ENCODE results near the gene PACSIN2.
"Not testable (repeated sequence)": the region's sequence is repeated elsewhere in the genome, so short reads cannot be mapped to it uniquely, and the experiment has no call there.

PACSIN2 gene

DNA sequence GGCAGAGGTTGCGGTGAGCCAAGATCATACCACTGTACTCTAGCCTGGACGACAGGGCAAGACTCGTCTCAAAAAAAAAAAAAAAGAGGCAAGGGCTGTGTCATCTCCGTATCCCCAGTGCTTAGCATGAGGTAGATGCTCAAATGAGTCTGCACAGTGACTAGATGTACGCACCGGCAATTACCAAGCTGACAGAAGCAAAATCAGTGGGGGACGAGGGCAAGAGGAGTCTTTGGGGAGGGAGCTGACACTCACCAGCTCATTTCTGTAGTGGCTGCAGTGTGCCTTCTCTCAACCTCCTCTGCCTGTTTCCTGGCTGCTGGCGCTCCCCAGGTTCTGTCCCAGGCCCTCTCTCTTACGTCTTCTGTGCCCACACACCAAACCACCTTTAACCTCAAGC is 69.9 kb downstream of the PACSIN2 start:
- DNase-seq: no peak

DNA sequence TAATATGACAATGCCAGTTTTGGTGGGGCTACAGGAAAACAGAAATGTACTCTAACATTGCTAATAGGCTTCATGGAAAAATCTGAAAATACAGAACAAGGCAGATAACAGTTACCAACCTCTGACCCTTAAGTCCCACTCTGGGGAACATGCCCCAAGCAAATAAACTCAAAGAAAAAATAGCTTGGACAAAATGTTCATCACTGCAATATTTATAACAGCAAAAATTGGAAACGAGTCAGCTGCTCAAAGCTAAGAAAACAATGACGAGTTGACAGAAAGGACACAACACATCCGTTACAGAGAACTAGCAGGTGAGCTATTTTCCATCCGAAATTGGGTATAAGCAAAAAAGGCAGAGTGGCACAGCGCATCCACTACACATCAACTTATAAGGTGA is 70.5 kb downstream of the PACSIN2 start:
- DNase-seq: no peak

- no peak for DNase-seq
These were observed 71.0 kb downstream of the PACSIN2 start for GRCh38 chr22:42943981-42944380.

- no peak for DNase-seq
These were observed 72.6 kb downstream of the PACSIN2 start for GRCh38 chr22:42942351-42942750.

DNA sequence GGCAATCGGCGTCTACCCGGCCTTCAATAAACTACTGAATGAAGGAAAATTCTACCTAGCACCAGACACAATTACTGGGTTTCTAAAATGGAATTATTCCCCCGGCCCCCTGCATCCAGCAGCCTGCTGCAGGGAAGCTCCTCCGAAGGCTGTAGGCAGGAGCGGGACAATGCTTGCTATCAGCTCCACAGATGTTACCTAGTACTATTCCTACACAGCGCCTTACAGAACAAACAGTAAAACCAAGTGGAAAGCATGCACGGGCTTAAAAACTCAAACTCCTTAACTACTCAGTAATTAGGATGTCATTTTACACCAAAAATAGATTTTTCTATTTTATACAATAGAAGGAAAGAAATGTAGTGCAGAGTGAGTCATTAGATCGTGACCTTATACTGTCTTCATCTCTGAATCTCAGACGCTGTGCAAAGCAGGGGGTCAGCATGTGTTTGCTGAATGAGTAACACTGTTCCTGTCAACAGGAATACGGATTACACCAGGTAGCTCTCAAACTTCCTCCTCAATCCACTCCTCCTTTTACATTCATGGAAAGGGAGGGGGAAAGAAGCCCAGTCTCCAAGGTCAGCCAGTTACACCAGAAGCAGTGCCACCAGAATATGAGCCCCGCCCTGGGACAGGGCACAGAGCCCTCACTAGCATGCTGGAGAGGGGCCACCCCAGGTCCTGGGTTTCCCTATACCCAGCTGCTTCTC is 74.9 kb downstream of the PACSIN2 start:
- DNase-seq: peak; percentile 84

DNA sequence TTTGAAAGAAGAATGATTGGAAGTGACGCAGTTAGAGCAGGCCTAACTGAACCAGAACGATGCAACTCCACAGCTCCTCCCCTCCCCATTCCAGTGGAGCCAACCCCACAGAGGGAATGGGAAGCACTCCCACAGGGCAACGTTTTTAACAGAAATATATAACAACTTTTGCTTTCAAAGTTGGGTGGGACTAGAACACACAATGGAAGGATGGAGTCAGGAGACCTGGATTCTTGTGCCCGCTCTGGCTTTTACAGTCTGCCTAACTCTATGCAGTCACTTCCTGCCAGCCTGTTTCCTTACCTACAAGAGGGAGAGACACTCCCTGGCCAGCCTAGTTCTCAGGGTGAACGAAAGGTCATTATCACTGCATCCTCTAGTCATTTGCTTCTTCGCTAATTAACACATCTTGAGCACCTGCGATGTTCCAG is 75.5 kb downstream of the PACSIN2 start:
- peak; percentile 35 for DNase-seq

DNA sequence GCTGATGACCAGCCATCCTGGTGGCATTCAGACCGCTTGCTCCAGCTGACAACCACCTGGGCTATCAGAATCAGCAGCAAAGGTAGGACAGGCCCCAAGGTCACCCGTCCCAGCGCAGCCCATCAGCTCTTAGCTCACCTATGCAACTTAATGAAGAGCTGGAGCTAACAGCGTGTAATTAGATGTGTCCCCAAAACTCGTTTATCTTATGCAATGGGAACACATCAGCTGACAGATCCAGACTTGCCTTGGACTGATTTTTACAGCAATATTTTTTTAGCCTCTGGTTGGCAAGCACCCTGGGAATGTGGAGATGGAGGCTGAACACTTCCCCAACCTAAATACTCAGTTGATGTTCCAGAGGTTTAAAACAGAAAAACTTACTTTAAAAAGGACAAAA is 76.0 kb downstream of the PACSIN2 start:
- no peak for DNase-seq

DNA sequence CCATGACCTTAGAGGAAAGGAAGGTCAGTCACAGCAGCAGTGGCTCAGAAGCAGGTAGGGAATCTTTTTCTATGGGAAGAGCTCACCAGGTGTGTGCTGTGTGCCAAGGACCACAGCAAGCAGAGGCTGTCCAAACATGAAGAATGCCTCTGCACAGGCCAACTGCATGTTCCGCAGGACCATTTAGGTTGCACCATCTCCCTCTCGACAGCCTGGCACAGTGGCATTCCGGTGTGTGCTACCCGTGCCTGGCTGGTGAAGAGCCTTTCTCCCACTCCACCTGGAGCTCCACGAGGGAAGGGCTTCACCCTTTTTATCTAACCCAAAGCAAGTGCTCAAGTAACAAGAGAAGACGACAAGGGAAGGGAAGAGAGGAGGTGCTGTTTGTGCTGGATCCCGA is 76.5 kb downstream of the PACSIN2 start:
- no peak for DNase-seq

GRCh38 chr22:42937164-42937843 is 77.6 kb downstream of the PACSIN2 start:
- DNase-seq: peak; percentile 73

DNA sequence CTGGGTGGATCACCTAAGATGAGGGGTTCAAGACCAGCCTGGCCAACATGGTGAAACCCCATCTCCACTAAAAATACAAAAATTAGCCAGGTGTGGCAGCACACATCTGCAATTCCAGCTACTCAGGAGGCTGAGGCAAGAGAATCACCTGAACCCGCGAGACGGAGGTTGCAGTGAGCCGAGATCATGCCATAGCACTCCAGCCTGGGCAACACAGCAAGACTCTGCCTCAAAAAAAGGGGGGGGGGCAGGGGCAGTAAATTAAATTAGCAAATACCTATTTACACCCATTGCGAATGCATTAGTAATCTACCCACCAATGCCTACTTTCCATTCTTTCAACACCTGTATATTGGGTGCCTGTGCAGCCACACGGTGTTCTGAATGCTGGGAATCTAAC is 78.3 kb downstream of the PACSIN2 start:
- DNase-seq: not testable (repeated sequence)

GRCh38 chr22:42934338-42934737 is 80.6 kb downstream of the PACSIN2 start:
- no peak for DNase-seq

- DNase-seq: peak; percentile 96
These were observed 81.4 kb downstream of the PACSIN2 start for GRCh38 chr22:42933485-42934091.

- no peak for DNase-seq
These were observed 82.0 kb downstream of the PACSIN2 start for GRCh38 chr22:42932857-42933484.

- DNase-seq: no peak
These were observed 82.8 kb downstream of the PACSIN2 start for GRCh38 chr22:42932197-42932519.

GRCh38 chr22:42931421-42932196 is 83.3 kb downstream of the PACSIN2 start:
- DNase-seq: peak; percentile 65

GRCh38 chr22:42930810-42931420 is 84.0 kb downstream of the PACSIN2 start:
- peak; percentile 48 for DNase-seq

- peak; percentile 35 for DNase-seq
These were observed 85.2 kb downstream of the PACSIN2 start for GRCh38 chr22:42929838-42930155.

DNA sequence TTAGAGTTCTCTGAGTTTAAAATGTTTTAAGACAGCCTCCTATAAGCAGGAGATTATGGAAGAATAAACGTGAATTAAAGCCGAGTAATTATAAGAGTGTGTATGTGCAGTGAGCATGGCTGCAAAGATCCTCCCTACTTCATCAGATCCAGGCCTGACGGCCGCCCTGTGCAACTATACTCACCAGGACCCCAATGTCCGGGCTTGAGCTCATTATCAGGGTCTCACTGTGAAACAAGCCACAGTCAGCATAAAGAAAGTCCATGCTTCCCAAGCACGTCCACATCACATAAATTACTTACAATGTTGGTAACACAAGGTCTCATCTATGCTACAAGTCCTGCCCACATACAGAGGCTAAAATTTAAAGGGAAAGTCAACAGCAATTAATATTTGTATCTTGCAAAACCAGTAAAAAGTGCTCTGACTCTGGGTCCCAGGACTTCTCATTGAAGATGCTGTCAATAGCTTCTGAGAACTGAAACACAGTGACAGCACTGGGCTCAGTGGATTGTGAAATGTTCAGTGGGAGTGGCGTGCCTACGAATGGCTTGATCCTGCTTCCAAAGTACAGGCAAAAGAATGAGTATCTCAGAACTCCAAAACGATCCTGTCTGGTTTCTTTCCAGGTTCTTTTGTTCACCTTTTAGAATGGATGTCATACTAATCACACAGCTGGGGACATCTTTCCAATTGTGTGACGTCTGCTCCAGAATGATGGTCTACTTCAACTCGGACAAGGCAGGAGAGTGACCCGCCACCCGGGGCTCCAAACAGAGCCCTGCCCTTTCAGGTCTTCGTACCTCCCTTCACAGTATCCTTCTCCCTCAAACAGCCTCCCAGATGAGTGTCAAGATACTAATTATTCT is 85.7 kb downstream of the PACSIN2 start:
- no peak for DNase-seq

DNA sequence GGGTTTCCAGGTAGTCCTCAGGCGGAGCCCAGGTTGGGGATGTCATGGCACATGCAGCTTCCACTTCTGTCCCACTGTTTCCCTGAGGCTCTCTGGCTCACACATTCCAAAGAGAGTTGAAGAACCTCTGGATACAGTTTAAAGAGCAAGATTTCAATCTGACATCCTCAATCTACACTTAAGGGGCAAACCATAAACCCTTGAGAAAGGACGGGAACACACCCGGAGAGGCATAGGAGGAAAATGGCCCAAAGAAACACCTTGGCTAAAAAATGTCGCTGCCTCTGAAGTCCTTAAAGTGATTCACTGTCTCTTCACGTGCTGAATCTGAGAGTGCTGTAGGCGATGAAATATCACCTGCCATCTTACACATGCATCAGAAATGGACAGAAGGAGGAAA is 87.0 kb downstream of the PACSIN2 start:
- no peak for DNase-seq

DNA sequence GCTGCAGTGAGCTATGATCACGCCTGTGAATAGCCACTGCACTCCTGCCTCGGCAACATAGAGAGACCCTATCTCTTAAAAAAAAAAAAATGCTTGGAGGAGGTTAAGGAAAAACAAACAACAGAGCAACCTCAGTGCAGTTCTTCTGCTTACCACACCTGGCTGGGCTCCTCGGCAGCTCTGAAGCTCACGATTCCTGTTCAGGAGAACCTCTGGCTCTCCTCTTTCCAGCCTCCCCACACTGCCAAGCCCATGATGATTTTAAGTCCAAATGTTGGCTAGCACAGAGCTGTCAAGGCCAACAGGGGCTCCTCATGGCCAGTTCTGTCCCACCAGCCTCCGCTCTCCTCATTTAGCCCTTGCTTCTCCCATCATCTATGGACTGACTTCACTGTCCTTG is 88.2 kb downstream of the PACSIN2 start:
- no peak for DNase-seq

- DNase-seq: no peak
These were observed 88.8 kb downstream of the PACSIN2 start for GRCh38 chr22:42926104-42926503.
